GM21526 (cell line): Measurements from ENCODE around the gene RBBP5.

Experiments used
- ATAC-seq: cut with Tn5 transposase; IDR thresholded peaks from one replicate; pipeline ENCODE4 v1.9.1; 2021; ENCODE audit warnings: moderate library complexity; ENCODE audit not compliant: unreplicated experiment, low FRiP score

The RBBP5 gene

DNA sequence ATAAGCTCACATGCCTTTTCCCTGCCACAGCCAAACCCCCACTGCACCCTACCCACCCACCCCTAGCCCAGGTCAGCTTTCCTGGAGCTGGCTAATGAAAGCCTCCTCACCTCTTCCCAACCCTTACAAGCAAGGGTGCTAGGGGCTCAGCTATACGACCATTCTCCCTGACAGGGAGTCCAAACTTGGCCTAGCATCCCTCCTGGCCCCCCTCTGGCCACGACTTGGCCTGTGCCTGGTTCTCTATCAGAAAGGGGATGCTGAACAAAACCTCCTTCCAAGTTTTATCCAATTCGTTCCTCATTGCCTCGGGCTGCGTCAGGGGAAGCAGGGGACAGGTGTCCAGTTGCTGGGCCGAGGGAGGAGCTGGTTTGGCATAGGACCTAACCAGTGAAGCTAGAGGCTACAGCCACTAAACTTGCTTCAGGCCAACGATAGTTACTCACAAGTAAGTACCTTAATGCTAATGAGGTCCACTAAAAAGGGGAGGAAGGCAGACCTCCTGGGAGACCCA is 46.1 kb downstream of the RBBP5 start:
- no peak for ATAC-seq

DNA sequence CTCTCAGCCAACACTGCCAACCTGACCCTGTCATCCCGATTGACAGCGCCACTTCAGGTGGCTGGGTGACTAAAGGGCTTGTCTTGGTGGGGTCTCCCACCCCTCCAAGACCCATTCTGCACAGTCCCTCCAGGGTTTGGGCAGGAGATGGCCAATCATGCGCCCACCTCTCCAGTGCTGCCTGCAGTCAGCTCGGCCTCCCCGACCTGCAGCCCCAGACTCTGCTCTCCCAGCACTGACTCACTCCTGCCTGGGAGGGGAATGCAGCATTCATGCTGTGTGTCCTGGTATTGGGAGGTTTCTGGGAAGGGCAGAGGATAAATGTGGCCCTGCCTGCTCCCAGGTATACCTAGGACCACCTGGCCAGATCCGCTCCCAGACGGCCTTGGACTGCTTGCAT is 47.3 kb downstream of the RBBP5 start:
- ATAC-seq = no peak

DNA sequence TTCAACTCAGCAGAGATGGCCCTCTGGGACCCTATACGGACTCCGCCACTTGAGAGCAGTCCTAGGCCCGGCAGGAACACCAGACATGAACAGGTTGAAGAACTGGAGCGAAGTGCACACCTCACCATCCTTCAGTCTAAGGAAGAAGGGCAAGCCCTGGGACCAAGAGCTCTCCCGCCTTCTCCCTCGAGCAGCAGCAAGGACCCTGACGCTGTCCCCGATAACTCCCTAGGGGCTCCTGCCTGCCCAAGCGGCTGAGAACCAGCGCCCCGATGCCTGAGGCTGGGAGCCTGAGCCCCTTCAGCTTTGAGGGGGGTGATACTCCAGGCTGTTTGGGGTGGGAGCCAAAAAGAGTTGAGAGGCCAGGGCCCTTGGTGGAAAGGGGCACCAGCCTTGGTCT is 47.7 kb downstream of the RBBP5 start:
- ATAC-seq = no peak

DNA sequence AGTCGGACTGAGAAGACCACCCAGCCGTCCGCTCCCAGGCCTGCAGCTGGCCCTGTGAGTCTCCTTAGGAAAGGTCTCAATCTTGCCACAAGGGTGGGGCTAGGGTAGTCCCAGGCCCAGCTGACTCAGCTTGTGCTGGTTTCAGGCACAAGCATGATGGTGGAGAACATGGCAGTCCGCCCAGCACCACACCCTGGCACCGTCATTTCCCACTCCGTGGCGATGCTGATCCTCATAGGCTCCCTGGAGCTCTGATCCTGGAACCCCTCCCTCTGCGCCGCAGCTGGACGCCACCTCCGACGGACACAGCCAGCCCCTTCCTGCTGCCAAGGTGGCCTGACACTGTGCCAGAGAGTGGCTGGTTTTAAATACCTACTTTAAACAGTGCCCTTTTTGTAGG is 48.3 kb downstream of the RBBP5 start:
- ATAC-seq = no peak

DNA sequence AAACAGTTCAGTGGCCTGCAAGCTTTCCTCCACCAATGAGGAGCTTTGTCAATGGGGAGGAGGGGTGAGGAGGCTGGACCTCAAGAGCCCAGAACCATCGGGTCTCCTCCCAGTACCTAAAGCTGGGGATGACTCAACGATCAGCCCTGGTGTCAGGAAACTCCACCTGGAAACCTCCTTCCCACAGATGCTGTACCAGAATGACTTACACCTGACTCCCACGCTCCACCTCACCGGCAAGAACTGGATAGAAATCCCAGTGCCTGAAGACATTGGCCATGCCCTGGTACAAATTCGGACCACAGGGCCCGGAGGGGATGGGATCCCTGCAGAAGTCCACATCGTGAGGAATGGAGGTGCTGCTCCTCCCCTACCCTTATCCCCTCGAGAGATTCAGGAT is 48.9 kb downstream of the RBBP5 start:
- no peak for ATAC-seq

DNA sequence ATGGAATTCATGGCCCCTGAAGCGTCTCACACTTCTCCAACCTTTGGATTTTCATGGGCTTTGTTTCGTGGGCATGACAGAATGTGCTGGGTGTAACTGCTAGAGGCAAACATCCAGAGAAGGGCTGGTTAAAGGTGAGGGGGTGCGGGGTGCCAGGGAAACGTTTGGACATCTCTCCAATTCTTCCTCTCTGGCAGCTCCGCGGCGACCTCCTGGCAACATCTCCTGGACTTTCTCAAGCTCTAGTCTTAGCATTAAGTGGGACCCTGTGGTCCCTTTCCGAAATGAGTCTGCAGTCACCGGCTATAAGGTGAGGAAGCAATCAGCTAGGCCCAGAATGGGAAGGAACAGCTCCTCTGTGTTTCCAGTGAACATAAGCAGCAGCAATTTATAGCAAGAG is 49.5 kb downstream of the RBBP5 start:
- no peak for ATAC-seq

DNA sequence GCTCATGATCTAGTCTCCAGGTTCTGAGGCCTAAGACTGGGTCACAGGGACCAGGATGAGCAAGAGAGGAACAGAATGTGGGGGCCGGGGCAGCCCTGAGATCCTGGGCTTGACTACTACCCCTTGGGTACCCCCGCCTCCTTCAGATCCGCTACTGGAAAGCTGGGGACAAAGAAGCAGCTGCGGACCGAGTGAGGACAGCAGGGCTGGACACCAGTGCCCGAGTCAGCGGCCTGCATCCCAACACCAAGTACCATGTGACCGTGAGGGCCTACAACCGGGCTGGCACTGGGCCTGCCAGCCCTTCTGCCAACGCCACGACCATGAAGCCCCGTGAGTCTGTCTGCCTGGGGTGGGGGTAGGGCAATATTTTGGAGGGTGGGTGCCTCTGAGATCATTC is 50.0 kb downstream of the RBBP5 start:
- ATAC-seq = no peak

DNA sequence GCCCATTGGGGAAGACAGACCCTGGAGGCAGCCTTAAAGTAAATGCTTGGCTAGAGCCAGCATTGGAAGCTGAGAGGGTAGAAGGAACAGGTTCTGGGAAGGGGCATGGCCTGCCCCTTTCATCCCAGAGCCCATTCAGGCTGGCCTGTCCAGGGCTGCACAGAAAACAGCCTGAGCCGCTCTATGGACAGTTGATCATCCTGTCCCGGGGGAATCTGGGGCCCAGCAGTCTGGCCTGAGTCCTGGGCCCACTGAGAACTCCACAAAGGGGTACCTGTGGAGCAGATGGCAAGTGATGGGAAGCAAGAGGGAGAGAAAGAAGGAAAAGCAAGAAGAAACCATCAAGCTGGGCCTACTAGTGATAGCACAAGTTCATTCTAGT is 50.8 kb downstream of the RBBP5 start:
- no peak for ATAC-seq

DNA sequence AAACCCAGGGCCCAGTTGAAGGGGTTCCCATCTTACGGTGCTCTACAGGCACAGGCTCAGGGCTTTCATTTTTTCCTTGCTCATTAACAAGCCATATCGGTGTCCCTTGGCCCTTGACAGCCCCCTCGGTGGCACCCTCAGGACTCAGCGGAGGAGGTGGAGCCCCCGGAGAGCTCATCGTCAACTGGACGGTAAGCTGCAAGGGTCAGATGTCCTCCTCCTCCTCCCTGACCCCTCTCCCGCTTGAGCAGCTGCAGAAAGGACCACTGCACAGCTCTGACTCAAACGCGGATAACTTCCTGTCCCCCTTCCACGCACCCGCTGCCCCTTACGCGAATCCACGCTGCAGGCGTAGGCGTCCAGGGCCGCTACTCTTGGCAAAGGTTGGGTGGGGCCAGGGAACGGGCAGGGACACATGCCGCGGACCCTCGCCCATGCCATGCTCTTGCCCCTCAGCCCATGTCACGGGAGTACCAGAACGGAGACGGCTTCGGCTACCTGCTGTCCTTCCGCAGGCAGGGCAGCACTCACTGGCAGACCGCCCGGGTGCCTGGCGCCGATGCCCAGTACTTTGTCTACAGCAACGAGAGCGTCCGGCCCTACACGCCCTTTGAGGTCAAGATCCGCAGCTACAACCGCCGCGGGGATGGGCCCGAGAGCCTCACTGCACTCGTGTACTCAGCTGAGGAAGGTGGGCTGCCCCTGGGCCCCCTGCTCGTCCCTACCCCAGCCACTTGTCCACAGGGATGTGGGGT is 52.2 kb downstream of the RBBP5 start:
- no peak for ATAC-seq

DNA sequence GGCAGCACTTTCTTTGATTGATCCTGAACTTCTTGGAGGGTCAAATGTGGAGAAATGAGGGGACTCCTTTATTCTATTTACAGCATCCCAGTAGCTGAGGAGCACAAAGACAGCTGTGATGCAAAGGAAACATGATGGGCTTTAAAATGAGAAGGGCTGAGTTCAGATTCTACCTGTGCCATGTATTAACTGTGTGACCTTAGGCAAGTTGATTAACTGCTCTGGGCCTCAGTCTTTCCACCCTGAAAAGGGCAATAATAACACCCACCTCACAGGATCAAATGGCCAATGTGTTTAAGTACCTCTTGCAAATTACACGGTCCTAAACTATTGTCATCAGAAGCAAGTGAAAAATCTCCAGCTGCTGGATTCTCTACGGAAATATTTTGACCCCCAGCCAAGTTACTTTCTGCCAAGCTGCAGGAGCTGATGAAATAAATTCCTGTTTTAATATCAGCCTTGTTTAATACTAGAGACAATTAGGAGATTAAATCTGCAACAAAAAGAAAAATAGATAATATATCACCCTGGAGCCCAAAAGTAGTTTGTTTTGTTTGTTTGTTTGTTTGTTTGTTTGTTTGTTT is 53.2 kb downstream of the RBBP5 start:
- ATAC-seq = no peak

DNA sequence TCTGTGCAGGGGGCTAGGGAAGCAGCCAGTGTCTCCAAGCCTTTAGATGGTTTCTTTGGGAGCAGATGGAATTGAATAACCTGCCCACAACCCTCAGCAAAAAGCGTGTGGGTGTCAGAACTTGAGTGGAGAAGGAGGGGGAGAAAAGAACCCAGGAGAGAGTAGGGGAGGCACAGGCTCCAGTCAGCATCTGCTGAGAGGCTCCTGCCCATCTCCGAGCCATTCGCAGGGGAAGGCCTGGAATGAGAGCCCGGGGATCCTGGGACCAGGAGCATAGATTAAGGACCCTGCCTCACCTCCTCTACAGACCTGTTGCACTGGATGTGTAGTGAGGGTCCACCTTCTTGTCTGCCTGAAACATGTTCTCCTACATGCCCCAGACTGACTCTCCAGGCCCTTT is 53.8 kb downstream of the RBBP5 start:
- ATAC-seq = no peak

DNA sequence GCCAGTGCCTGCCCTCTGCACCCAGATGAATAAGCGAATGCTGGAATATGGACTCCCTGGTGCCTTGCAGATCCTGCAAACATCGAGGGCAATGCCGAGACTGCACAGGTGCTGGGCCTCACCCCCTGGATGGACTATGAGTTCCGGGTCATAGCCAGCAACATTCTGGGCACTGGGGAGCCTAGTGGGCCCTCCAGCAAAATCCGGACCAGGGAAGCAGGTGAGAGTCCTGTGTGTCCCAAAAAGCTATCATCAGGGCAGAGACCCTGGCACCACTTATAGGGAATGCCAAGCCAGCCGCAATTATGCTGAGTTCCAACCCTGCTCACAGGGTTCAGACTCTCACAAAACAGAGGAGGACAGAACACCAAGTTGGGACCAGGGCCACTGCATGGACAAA is 54.7 kb downstream of the RBBP5 start:
- ATAC-seq = no peak

DNA sequence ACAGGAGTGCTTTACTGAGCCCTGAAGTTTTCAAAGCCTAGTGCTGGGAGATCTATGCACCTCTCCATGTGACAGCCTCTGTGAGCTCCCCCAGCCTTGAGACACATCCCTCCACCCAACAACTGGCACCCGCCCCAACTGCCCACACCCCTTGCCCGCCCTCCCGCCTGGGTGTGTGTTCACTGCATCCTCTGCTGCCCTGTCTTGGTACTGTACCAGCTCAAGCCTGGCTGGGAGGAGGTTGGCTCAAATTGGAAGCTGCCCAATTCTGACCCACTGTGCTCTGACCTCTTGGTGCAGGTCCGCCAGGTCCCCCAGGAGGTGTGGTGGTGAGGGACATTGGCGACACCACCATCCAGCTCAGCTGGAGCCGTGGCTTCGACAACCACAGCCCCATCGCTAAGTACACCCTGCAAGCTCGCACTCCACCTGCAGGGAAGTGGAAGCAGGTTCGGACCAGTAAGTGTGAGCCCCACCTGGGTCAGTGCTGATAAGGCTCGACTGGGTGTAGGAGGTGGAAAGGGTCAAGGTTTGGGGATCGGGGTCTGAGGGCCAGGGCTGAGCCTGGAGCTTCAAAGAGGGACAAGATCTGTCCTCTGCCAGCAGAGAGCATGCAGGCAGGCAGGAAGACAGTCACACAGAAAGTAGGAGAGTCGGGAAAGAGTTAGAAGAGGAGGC is 55.5 kb downstream of the RBBP5 start:
- no peak for ATAC-seq

DNA sequence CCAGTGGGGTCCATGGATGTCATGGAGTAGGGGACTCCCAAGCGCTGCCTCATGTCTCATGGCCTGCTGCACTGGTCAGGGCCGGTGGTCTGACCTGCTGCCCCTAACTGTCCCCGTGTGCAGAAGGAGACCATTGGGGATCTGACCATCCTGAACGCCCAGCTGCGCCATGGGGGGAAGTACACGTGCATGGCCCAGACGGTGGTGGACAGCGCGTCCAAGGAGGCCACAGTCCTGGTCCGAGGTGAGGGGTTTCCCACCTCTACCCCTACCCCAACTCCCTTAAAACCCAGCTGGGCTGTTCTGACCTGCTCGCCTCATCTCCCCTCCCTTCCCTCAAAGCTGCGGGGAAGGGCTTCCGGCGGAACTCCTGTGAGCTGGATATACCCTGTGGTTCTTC is 56.1 kb downstream of the RBBP5 start:
- no peak for ATAC-seq

DNA sequence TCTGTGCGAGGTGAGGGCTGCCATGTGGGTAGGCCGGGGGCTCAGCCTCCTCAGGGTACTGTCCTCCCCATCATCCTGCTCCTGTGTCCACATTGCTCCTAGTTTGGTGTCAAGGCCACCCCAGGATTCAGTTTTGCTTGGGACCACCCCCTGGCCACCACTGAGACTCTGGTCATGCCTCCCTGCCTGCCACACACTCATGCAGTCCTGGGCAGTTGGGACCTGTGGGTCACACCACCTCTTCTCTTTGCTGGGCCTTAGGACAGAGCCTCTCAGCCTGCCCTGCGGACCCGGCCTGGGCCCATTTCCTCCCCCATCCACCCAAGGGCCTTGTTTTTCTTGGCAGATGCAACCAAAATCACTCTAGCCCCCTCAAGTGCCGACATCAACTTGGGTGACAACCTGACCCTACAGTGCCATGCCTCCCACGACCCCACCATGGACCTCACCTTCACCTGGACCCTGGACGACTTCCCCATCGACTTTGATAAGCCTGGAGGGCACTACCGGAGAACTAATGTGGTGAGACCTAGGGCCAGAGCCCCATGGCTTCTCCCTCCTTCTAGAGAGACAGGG is 56.9 kb downstream of the RBBP5 start:
- ATAC-seq = no peak

DNA sequence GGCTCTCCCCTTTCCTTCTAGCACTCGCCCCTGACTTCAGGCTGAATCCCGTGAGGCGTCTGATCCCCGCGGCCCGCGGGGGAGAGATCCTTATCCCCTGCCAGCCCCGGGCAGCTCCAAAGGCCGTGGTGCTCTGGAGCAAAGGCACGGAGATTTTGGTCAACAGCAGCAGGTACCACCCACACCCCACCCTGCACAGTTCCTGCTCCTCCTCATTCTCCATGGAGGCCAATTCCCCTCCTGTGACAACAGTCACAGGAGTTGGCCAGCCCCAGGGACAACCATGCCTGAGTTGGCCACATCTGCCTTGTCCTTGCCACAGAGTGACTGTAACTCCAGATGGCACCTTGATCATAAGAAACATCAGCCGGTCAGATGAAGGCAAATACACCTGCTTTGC is 57.5 kb downstream of the RBBP5 start:
- no peak for ATAC-seq

DNA sequence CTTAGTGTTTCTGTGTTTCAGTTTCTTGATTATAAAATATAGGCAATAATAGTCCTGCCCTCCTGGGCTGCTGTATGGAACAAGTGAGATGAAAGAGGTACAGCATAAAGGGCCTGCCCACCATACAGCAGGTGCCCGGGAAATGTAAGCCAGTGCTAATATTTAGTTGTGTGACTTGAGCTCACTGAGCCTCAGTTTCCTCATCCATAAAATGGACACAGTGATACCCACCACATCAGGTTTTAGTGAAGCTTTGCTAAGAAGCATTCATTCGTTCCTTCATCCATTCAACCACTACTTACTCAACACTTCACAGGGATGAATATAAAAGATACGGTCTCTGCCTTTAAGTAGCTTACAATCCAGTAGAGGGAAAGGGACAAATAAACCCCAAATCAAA is 58.9 kb downstream of the RBBP5 start:
- ATAC-seq = no peak

DNA sequence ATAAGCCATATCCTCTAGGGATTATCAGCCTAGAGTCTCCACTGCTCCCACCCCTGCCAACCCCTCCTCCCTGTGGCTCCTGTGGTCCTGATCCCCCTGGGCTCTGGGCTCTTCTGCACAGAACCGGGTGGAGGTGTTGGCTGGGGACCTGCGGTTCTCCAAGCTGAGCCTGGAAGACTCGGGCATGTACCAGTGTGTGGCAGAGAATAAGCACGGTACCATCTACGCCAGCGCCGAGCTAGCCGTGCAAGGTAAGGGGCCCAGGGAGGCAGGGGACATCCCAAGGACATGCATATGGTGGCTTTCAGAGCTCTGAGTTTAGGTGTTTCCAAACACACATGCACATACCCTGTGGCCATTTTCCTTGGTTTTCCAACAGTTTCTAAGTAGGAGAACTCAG is 59.5 kb downstream of the RBBP5 start:
- no peak for ATAC-seq

DNA sequence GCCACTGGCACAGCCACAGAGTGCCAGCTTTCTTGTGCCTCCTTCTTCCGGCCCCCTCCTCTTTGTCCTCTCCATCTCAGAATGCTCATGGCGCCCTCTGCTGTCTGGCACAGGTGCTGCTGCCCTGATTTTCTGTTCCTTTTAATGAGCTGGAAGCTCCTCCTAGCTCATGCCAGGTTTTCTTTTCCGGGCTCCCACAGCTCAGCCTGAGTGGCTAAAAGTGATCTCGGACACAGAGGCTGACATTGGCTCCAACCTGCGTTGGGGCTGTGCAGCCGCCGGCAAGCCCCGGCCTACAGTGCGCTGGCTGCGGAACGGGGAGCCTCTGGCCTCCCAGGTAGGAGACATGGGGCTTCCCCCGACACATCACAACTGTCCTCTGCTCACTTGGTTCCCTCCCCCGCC is 60.1 kb downstream of the RBBP5 start:
- ATAC-seq = no peak

DNA sequence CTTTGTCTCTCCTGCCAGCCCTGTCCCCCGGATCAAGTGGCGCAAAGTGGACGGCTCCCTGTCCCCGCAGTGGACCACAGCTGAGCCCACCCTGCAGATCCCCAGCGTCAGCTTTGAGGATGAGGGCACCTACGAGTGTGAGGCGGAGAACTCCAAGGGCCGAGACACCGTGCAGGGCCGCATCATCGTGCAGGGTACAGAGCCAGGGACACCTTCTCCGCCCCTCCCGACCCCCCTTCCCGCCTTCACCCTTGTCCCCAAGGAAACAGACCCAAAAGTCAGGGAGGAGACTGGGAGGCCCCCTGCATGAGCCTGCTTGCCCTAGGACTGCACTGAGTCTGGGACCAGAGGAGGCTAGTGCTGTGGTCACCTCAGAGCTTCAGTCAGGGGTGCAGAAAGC is 60.6 kb downstream of the RBBP5 start:
- ATAC-seq = no peak

DNA sequence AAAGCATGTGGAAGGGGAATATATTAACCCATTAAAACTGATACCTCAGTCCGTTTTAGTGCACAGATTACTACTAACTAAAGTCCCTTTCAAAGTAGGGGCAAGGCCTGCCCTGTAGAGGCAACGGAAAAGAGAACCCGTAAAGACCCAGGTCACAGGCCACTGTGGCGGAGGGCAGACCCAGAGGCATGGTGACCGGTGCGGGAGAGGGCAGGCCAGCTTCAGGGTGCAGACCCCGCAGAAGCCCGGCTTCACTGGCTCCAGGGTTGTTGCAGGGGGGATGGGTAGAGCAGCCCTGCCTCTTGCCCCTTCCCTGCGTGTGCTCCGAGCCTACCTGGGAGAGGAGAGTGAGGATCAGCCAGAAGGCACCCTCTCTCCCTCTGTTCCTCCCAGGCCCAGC is 61.0 kb downstream of the RBBP5 start:
- ATAC-seq = no peak

DNA sequence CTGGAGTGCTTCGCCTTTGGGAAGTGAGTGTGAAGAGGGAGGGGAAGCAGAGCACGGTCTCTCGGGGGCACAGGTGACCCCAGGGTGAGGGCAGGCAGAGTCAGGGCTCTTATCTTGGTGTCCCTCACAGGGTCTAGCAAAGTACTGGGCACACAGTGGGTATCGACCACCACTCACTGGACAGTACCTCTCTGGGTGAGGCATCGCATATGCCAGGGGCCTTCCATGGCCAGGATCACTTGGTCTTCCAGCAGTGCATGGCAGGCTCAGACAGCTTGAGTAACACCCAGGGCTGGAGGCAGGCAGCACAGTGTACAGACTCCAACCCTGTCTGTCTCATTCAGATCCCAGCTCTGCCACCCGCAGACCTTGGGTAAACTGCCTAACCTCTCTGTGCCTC is 62.1 kb downstream of the RBBP5 start:
- no peak for ATAC-seq
